Omental fat pad (tissue), 4 donors: ENCODE measurements around the gene TRAF2. TPM values are rescaled to one million over a fixed set of nuclear protein-coding genes. Genes with fewer than 3 reads are reported as not detected.

Experiments
- ATAC-seq: fragments of 150-250 bp; one replicate; pipeline ENCODE4 v1.9.1; 2016; ENCODE audit warnings: mild to moderate bottlenecking, moderate library complexity; ENCODE audit not compliant: low FRiP score
- DNase-seq: peaks from one replicate; pipeline ENCODE4 v3.0.0-alpha.2; 2019; ENCODE audit warnings: low spot score
- CTCF ChIP-seq, 3 donors: fragments of 450-650 bp; IDR thresholded peaks; one replicate each; pipeline ENCODE4 v1.5.1; 2016 to 2017; ENCODE audit warnings: antibody characterized with exemption in 3 of 3, mild to moderate bottlenecking in 3 of 3, moderate library complexity in 2 of 3
- total RNA-seq, 4 donors: library from RNA; depleted of rRNA; stranded (reverse); fragments of >200 nt; gene quantifications; one replicate each; pipeline ENCODE4 v1.1.0, GENCODE V29; 2016

TRAF2 gene
- total RNA-seq, 4 donors from 2014 or later, result 3.2 to 9.1 (median 5.1) TPM

- no peak for TF ChIP-seq CTCF (IDR thresholded peaks at IDR 0.05)
- DNase-seq, result no peak
Observed at GRCh38 chr9:136913701-136914438, 27.6 kb downstream of the TRAF2 start.

GRCh38 chr9:136915632-136916329 is 29.5 kb downstream of the TRAF2 start:
- DNase-seq (no peak), ATAC-seq (no peak)
- TF ChIP-seq CTCF (IDR thresholded peaks at IDR 0.05), result no peak

More at GRCh38 chr9:136913701-136914438, 27.6 kb downstream of the TRAF2 start:
- no peak for ATAC-seq

- DNase-seq, result no peak
- no peak for TF ChIP-seq CTCF (IDR thresholded peaks at IDR 0.05)
- no peak for ATAC-seq
Observed at GRCh38 chr9:136916330-136917184, 30.2 kb downstream of the TRAF2 start.

GRCh38 chr9:136917902-136918301 is 31.6 kb downstream of the TRAF2 start:
- DNase-seq (no peak), ATAC-seq (no peak)
- no peak for TF ChIP-seq CTCF (IDR thresholded peaks at IDR 0.05)

GRCh38 chr9:136920069-136920468 is 33.8 kb downstream of the TRAF2 start:
- TF ChIP-seq CTCF (IDR thresholded peaks at IDR 0.05), result no peak
- no peak for DNase-seq
- no peak for ATAC-seq

GRCh38 chr9:136920734-136921231 is 34.5 kb downstream of the TRAF2 start:
- TF ChIP-seq CTCF (IDR thresholded peaks at IDR 0.05), result no peak
- no peak for DNase-seq
- no peak for ATAC-seq
